NCI-H1417 treated with DMSO at 0.1 percent for 48 hours (cell line): Measurements from ENCODE around the gene PHACTR1.
"Not testable (repeated sequence)": the region's sequence is repeated elsewhere in the genome, so short reads cannot be mapped to it uniquely, and the experiment has no call there.

Experiments used
- DNase-seq: peaks from one replicate; lab custom pipeline; 2025; lab: John Stamatoyannopoulos, UW

Gene PHACTR1

GRCh38 chr6:13239530-13240455, 523.2 kb downstream of the PHACTR1 start:
- DNase-seq, result no peak

GRCh38 chr6:13241364-13241763, 524.8 kb downstream of the PHACTR1 start:
- no peak for DNase-seq

GRCh38 chr6:13242178-13242577, 525.6 kb downstream of the PHACTR1 start:
- DNase-seq, result no peak

- DNase-seq, result no peak
Measured at GRCh38 chr6:13242590-13242989, 526.0 kb downstream of the PHACTR1 start.

- DNase-seq, result no peak
Measured at GRCh38 chr6:13243033-13243432, 526.5 kb downstream of the PHACTR1 start.

GRCh38 chr6:13243745-13244144, 527.2 kb downstream of the PHACTR1 start:
- DNase-seq, result not testable (repeated sequence)

- no peak for DNase-seq
Measured at GRCh38 chr6:13247627-13248026, 531.1 kb downstream of the PHACTR1 start.

- no peak for DNase-seq
Measured at GRCh38 chr6:13248053-13248452, 531.5 kb downstream of the PHACTR1 start.

- DNase-seq, result no peak
Measured at GRCh38 chr6:13248584-13248985, 532.0 kb downstream of the PHACTR1 start.

- no peak for DNase-seq
Measured at GRCh38 chr6:13248994-13249393, 532.4 kb downstream of the PHACTR1 start.

- no peak for DNase-seq
Measured at GRCh38 chr6:13249817-13250216, 533.2 kb downstream of the PHACTR1 start.

- no peak for DNase-seq
Measured at GRCh38 chr6:13250703-13251102, 534.1 kb downstream of the PHACTR1 start.

- DNase-seq, result no peak
Measured at GRCh38 chr6:13251242-13251641, 534.7 kb downstream of the PHACTR1 start.

- DNase-seq, result no peak
Measured at GRCh38 chr6:13252790-13253189, 536.2 kb downstream of the PHACTR1 start.

GRCh38 chr6:13253272-13253671, 536.7 kb downstream of the PHACTR1 start:
- DNase-seq, result no peak

- DNase-seq, result no peak
Measured at GRCh38 chr6:13256266-13257001, 539.9 kb downstream of the PHACTR1 start.

- no peak for DNase-seq
Measured at GRCh38 chr6:13259393-13259792, 542.8 kb downstream of the PHACTR1 start.

- no peak for DNase-seq
Measured at GRCh38 chr6:13260101-13260598, 543.6 kb downstream of the PHACTR1 start.

- DNase-seq, result no peak
Measured at GRCh38 chr6:13260831-13261230, 544.3 kb downstream of the PHACTR1 start.

GRCh38 chr6:13261464-13261994, 545.0 kb downstream of the PHACTR1 start:
- no peak for DNase-seq

- DNase-seq, result no peak
Measured at GRCh38 chr6:13262302-13263230, 546.0 kb downstream of the PHACTR1 start.

- DNase-seq, result no peak
Measured at GRCh38 chr6:13263669-13264068, 547.1 kb downstream of the PHACTR1 start.
